HuH-7 (cell line): ENCODE results near the gene DNMT3L.
"Not testable (repeated sequence)": the region's sequence is repeated elsewhere in the genome, so short reads cannot be mapped to it uniquely, and the experiment has no call there.

ENCODE experiments used
- DNase-seq: peaks from one replicate; pipeline ENCODE4 v3.0.0; 2011; ENCODE audit warnings: low spot score

The DNMT3L gene

DNA sequence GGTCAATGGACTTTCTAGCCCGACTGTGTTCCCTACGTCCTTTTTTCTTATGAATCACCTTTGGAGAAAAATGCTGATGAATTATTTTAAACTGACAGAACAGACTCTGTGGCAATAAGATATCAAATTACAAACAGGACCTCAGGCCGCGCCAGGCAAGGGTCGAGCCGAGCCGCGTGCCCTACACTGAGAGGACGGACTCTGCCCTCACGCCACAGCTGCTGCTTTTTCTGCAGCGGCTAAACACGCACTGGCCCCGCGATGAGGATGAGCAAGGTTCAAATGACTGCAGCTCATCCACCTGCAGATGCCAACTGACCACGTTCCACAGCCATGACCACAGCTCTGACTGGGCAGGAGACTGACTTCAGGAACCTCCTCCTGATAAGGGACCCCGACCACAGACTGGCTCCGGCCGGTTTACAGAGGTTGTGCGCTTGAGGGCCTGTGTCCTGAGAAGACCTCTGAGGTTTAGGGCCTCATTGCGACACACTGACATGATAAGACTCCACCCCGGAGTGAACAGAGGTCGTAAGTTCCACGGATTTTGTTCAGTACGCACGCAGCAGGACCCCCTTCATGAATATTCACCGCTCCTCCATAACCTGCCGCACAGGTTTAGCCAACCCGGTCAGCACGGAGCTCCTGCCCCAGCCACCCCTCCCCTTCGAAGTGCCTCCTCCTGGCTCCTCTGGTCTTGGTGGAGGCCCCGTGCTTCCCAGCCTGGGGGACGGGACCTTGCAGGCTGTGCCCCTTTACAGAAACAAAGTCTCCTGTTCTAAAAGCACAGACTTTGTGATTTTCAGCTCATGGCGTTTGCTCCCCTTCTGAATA is 12.3 kb downstream of the DNMT3L start:
- not testable (repeated sequence) for DNase-seq

GRCh38 chr21:44247904-44248303 is 13.8 kb downstream of the DNMT3L start:
- not testable (repeated sequence) for DNase-seq

DNA sequence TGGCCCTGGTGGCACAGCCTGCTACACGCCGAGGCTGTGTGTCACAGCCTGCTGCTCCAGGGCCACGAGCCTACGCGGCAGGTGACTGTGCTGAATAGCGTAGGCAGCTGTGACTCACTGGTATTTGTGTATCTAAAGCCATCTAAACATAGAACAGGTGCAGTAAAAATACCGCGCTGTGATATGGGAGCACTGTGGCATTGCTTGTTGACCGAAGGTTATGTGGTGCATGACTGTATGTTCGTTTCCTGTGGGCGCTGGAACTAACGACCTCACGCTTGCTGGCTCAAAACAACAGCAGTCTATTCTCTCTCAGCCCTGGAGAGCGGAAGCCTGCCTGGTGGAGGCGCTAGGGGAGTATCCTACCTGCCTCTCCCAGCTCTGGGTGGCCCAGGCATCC is 17.7 kb downstream of the DNMT3L start:
- DNase-seq: not testable (repeated sequence)

- not testable (repeated sequence) for DNase-seq
These were observed 20.4 kb downstream of the DNMT3L start for GRCh38 chr21:44241281-44241680.

DNA sequence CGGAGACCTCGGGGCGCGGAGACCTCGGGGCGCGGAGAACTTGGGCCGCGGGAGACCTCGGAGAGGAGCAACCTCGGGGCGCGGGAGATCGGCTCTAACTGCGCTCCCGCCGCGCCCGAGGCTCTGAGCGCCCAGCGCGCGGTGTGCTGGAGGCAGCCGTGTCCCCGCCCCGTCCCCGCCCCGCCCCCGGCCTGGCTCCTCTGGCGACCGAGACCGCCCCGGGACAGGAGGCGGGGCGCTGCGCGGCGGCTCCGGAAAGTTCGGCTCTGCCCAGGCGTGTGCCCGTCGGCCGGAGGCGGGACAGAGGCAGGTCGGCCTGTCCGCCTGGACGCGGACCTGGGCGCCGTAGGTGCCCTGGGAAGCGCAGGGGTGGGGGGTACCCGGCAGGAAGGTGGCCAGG is 20.9 kb downstream of the DNMT3L start, which contains the start of gene ICOSLG:
TSS of gene ICOSLG (minus strand) at position 102 of the 400 bp plus-strand sequence. CDS start 126 bp downstream, outside the sequence.
- DNase-seq: not testable (repeated sequence)

DNA sequence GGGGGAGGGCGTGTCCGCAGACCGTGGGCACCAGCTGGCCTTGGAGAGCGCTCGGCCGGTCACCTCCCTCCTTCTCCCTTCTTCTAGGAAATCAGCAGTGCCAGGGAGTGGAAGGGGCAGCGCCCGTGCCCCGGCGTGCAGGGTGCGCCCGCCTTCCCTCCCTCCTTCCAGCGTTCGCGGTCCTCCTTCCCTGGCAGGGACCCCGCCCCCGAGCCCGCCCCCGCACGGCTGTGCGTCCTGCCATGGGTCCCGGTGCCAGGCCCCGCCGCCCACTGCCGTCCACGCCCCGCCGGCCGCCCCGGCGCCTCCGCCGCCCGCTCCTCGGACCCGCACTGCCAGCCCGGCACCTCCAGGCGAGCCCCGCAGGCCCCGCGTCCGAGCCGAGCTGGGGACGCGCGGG is 21.3 kb downstream of the DNMT3L start:
- not testable (repeated sequence) for DNase-seq

DNA sequence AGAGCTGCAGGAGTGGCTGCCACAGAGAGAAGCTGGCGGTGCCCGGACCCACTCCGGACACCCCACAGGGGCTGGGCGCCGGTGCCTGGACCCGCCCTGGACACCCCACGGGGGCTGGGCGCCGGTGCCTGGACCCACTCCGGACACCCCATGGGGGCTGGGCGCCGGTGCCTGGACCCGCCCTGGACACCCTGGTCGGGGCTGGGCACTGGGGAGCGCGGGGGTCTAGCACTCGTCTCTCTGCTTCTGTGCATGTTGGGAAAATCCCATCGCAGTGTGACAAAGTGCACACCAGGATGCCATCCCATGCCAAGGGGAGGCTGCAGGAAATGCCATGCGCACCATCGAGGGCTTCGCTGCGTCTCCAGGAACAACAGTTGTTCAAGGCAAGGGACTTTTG is 32.1 kb downstream of the DNMT3L start:
- not testable (repeated sequence) for DNase-seq

GRCh38 chr21:44228109-44228508 is 33.6 kb downstream of the DNMT3L start:
- not testable (repeated sequence) for DNase-seq

DNA sequence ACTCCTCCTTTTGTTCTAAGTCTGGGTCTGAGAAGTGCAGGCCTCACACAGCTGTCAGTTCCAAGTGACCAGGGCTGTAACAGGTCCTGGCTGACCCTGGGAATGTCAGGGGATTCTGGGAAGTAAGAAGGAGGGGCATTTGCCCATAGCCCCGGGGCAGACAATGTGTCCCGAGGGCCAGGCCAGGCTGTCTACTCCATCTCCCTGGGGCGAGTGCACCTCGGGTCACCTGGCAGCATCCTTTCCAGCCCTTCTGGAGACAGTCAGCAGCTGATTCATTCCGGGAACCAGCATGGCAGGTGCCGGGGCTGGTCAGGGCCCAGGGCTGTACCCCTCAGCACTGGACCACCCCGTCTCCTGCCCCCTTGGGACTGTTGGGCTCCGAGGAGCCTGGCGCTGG is 34.1 kb downstream of the DNMT3L start:
- not testable (repeated sequence) for DNase-seq

- DNase-seq: not testable (repeated sequence)
These were observed 36.1 kb downstream of the DNMT3L start for GRCh38 chr21:44225605-44226004.

GRCh38 chr21:44223334-44223733 is 38.4 kb downstream of the DNMT3L start:
- DNase-seq: not testable (repeated sequence)

GRCh38 chr21:44220674-44221073 is 41.0 kb downstream of the DNMT3L start:
- DNase-seq: not testable (repeated sequence)

DNA sequence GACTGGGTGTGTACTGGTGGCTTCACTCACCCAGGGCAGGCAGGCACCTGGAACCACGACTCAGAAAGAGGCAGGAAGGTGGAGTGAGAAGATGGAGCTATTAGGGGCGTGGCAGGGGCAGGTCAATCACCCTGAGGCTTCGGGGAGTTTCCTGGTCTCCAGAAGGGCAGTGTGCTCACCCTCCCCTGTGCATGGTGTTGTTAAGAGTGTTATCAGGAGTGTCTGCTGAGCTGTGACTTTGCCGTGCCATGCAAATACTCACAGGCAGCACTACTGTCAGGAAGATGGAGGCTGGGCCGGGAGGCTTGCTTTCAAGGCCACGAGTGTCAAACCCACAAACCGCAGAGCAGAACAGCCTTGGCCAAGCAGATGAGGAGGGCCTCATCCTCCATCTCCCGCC is 43.2 kb downstream of the DNMT3L start:
- DNase-seq: not testable (repeated sequence)

- not testable (repeated sequence) for DNase-seq
These were observed 49.7 kb downstream of the DNMT3L start for GRCh38 chr21:44211978-44212377.

- DNase-seq: not testable (repeated sequence)
These were observed 50.1 kb downstream of the DNMT3L start for GRCh38 chr21:44211574-44211973.

DNA sequence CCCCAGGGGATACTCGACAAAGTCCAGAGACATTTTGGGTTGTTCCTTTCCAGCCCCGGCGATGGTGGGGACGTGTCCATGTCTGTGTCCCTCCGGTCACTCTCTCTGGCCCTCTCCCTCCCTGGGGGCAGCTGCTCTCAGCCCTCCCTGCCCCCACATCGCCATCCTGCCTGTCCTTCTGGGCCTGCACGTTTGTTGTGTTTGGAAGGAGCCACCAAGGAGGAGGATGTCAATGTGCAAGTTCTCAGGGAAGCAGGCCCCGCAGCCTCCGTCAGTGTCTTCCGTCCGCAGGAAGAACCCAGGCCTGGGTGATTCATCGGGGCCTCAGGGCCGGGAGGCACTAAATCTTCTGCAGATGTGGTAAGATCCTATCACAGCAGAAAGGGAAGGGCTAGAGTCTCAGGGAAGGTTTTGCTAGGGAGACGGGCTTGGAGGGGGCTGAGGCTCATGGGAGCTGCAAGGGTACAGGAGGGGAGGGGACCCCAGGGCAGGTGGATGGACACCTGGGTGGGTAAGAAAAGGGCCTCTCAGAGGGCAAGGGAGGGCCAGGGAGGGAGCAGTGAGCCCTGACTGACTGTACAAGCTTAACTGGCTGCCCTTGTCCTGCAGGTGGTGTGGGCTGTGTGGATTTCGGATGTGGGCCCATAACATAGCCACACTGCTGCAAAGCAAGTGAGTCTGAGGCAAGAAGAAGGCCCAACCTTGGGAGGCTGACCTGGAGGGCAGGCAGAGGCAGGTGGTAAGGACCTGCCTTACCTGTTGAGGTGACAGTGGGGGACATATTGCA is 53.6 kb downstream of the DNMT3L start:
- not testable (repeated sequence) for DNase-seq

DNA sequence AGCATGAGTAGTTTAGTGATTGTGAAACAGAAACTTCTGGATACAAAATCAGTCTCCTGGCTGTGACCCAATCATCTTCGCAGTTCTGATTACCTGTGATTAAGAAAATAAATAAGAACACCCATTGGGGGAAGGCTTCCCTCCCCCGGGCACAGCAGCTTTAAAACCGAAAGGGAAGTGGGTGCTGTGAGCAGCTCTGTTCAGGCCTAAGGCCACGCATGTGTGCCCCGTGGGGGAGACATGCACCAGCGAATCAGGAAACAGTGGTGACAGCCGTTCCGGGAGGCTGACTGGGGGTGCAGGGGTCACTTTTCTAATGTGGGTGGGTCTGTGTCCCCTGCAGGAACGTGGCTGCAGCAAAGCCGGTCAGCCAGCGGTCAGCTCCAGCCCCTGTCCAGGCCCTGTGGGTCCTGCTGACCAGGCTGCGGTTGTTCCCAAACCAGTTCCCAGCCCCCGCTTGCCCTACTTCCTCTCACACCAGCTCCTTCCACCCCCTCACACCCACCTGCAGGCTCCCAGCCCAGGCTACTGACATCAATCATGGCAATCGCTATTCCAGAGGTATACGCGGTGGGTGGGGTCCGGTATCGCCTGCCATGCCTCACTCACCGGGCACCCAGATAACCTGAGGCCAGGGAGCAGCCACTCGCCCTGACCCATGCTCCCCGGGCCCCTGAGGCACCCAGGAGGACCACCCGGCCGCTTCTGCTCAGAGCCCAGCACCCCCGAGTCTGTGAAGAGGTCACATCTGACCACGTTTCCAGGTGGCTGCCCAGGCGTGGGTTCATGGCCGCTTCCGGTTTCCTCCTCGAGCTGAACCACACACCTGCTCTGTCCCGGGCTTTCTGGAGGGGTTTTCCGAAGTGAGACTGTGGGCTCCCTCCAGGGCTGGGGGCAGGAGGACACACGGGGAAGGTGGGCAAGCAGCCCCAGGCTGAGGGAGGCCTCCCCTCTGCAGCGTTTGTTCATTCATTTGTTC is 54.7 kb downstream of the DNMT3L start:
- not testable (repeated sequence) for DNase-seq

- DNase-seq: not testable (repeated sequence)
These were observed 55.5 kb downstream of the DNMT3L start for GRCh38 chr21:44206187-44206586.

GRCh38 chr21:44202590-44203299 is 59.0 kb downstream of the DNMT3L start:
- not testable (repeated sequence) for DNase-seq

GRCh38 chr21:44199997-44200396 is 61.7 kb downstream of the DNMT3L start:
- not testable (repeated sequence) for DNase-seq

GRCh38 chr21:44199448-44199847 is 62.2 kb downstream of the DNMT3L start:
- no peak for DNase-seq
